Measurements from ENCODE around the gene MEF2B.
A peak's percentile ranks its signal among the peaks of the same experiment; 100 is the strongest.

Gene MEF2B

DNA sequence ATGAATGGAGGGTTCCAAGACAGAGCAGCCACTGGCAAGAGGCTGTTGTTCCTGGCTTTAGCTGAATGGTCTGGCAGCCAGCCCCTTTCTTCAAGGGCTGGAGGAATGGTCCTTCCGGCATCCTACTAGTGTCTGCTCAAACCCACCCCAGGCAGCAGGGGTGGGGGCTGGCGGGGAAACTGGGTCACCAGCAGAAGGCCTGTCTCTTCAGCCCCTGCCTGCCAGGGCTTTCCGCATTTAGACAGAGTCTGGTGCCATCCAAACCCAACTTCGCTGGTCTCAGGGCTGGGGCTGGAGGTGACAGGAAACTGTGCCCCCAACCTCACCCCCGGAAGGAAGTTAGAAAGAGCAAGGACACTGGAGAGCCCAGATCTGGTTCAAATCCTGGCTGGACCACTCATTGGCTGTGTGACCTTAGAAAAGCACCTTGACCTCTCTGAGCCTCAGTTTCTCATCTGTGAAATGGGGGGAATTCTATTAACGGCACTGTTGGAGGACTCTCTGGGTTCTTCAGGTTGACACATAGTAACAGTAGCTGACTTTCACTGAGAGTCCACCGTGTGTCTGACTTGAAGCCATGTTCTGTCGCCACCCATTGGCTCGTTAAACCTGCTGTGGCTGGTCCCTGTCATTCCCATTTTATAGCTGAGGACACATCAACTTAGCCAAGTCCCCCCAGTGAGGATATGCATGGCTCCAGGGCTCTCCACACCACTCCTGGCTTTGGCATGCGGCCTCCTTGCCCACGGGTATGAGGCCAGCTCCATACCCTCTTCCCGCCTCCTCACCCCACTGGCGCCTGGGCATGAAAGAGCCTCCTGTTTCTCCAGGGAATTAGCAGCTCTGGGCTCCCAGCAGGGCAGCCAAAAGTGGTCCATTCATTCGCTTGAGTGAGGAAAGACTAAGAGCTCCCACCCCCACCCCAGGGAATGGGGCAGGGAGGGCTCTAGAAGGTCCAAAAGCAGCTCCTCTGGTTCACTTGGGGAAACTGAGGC is 35.6 kb upstream of the MEF2B start:
- no peak overlapping the region for H3K4me3 ChIP-seq (ENCODE audit: low read length)
- DNase-seq (ENCODE audit: low read depth), result no peak
- no peak for TF ChIP-seq CTCF (IDR thresholded peaks at IDR 0.05; ENCODE audit: insufficient read depth, low read depth, low read length, missing control alignments)

DNA sequence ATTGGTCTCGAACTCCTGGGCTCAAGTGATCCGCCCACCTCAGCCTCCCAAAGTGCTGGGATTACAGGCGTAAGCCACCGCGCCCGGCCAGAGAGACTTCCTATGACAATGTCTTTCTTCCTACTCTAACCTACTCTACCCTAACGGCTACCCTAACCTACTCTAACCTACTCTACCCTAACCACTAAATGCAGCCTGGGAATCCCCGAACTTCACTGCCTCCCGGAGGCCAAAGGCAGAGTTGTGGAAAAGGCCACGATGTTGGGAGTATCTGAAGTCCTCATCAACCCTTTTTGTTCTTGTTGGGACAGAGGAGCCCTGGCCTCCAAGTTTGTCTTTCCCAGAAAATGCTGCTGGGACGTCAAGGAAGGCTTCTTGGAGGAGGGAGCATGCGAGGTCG is 34.1 kb upstream of the MEF2B start:
- no peak for TF ChIP-seq CTCF (IDR thresholded peaks at IDR 0.05; ENCODE audit: insufficient read depth, low read depth, low read length, missing control alignments)
- DNase-seq (ENCODE audit: low read depth), result no peak
- no peak overlapping the region for H3K4me3 ChIP-seq (ENCODE audit: low read length)

DNA sequence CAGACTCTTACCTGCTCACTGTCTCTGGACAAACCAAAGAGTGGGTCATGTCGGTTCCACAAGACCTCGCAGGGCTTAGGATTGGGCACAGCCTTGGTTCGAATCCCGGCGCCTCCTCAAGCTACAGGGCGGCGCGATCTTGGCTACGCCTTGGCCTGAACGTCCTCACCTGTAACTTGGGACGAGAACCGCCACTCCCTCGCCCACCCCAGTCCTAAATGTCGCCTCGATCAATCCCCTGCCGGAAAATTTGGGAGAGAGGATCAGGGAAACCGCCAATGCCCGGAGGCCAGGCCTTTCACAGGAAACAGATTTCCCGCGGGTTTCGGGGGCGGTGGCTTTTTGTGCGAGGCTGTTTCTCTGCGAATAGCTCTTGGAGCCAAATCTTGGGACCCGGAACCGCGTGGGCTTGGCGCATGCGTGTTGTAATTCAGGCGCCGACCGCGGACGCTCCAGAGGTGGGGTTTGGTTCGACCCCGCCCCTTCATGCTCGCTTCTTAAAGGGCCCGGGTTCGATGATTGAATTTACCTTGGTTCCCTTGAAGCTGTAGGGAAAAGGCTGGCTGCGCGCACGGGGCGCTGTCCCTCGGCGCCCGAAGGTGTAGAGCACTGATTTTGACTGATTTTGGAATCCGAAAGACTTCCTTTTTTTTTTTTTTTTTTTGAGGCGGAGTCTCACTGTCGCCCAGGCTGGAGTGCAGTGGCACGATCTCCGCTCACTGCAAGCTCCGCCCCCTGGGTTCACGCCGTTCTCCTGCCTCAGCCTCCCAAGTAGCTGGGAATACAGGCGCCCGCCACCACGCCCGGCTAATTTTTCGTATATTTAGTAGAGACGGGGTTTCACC is 33.2 kb upstream of the MEF2B start, which contains the start of gene NR2C2AP:
TSS of gene NR2C2AP (minus strand) at position 403 of the 845 bp plus-strand sequence. CDS start at position 49, 354 bp downstream.
- TF ChIP-seq CTCF (IDR thresholded peaks at IDR 0.05; ENCODE audit: insufficient read depth, low read depth, low read length, missing control alignments), result no peak
- peak; percentile 94 for DNase-seq (ENCODE audit: low read depth)
- H3K4me3 ChIP-seq (ENCODE audit: low read length), result peak within 1 kb of the TSS; percentile 80

GRCh38 chr19:19202707-19203011 is 32.6 kb upstream of the MEF2B start:
- DNase-seq (ENCODE audit: low read depth), result peak; percentile 18
- no peak for TF ChIP-seq CTCF (IDR thresholded peaks at IDR 0.05; ENCODE audit: insufficient read depth, low read depth, low read length, missing control alignments)
- H3K4me3 ChIP-seq (ENCODE audit: low read length), result peak overlapping the region; percentile 80

DNA sequence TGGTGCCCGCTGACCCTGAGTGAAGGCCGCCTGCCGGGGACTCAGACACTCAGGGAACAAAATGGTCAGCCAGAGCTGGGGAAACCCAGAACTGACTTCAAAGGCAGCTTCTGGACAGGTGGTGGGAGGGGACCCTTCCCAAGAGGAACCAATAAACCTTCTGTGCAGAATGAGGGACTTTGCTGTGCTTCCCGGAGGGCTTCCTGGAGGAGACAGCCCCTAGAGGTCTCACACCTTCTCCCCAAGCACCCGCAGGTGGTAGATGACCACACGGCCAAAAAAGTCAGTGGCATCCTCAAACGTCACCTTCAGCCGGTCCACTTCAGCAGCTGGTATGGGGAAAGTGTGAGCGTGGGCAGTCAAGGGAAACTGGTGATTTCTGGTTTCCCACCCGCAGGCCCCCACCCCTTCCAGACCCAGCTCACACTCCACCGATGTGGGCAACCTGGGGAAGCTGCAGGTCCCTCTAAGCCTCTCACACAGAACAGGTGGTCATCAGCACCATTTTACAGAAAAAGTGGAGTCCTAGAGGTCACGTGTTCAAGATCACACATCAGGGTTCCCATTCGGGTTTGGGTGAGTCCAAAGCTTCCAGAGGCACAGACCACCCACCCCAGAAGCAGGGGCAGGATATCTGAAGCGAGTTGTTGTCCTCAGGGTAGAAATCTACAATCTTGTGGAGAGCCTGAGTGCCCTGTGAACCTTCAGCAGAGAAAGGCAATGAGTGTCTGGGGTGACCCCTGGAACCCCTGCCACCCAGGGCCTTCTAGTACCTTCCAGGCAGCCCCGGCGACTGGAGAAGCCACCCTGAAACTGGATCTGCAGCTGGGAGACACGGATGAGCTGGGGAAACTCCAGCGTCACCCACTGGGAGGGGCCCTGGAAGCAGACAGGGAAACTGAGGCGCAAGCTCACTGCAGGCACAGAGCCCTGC is 31.9 kb upstream of the MEF2B start:
- DNase-seq (ENCODE audit: low read depth), result no peak
- no peak for TF ChIP-seq CTCF (IDR thresholded peaks at IDR 0.05; ENCODE audit: insufficient read depth, low read depth, low read length, missing control alignments)
- peak overlapping the region; percentile 80 for H3K4me3 ChIP-seq (ENCODE audit: low read length)

- H3K4me3 ChIP-seq (ENCODE audit: low read length), result peak overlapping the region; percentile 98
- no peak for TF ChIP-seq CTCF (IDR thresholded peaks at IDR 0.05; ENCODE audit: insufficient read depth, low read depth, low read length, missing control alignments)
These were observed 23.9 kb upstream of the MEF2B start for GRCh38 chr19:19193926-19194325.

More at GRCh38 chr19:19193926-19194325, 23.9 kb upstream of the MEF2B start:
- no peak for DNase-seq (ENCODE audit: low read depth)

Measured in epithelial cell of esophagus (primary cell).